HepG2 (cell line): ENCODE data around the gene CAPRIN1.

Experiments used
- CBX5 ChIP-seq: sonication (generic); formaldehyde crosslinking; IDR thresholded peaks from 2 replicates; pipeline ENCODE4 v1.4.0; 2020; ENCODE audit warnings: missing genetic modification reagents, borderline replicate concordance
- DPF2 ChIP-seq: sonication (generic); formaldehyde crosslinking; IDR thresholded peaks from 2 replicates; pipeline ENCODE4 v1.4.0; 2020; ENCODE audit warnings: mild to moderate bottlenecking, low read depth, missing genetic modification reagents, borderline replicate concordance
- EP300 ChIP-seq, 3 experiments: sonication (generic) in 1 of 3; formaldehyde crosslinking in 1 of 3; IDR thresholded peaks; 2 replicates each; pipeline versions ENCODE4 v1.5.1 to v1.6.1; 2011 to 2020; ENCODE audit warnings: low read depth in 2 of 3, low read length in 2 of 3, borderline replicate concordance in 1 of 3, improper control_type of control experiment in 1 of 3, mild to moderate bottlenecking in 1 of 3, missing genetic modification reagents in 1 of 3, moderate library complexity in 1 of 3
- NFE2 ChIP-seq: sonication (generic); formaldehyde crosslinking; IDR thresholded peaks from 2 replicates; pipeline ENCODE4 v1.4.0; 2020; ENCODE audit warnings: missing genetic modification reagents
- RBAK ChIP-seq: sonication (generic); formaldehyde crosslinking; IDR thresholded peaks from 2 replicates; pipeline ENCODE4 v1.5.1; 2020; ENCODE audit warnings: mild to moderate bottlenecking, missing genetic modification reagents
- STAT5B ChIP-seq: sonication (generic); formaldehyde crosslinking; IDR thresholded peaks from 2 replicates; pipeline ENCODE4 v1.4.0; 2020; ENCODE audit warnings: missing genetic modification reagents

- no peak for TF ChIP-seq DPF2 (CRISPR knock-in tag)
- no peak for TF ChIP-seq NFE2 (CRISPR knock-in tag)
- no peak for TF ChIP-seq EP300 (IDR thresholded peaks at IDR 0.05; ENCODE audit: low read depth in 2 of 2, low read length in 2 of 2)
- no peak for TF ChIP-seq EP300 (CRISPR knock-in tag; IDR thresholded peaks at IDR 0.05; ENCODE audit: borderline replicate concordance)
- no peak for TF ChIP-seq CBX5 (CRISPR knock-in tag)
- TF ChIP-seq RBAK (CRISPR knock-in tag), result no peak
- TF ChIP-seq STAT5B (CRISPR knock-in tag), result no peak
These were observed 83.2 kb downstream of the CAPRIN1 start for GRCh38 chr11:34134765-34135164.
